ENCODE data around the gene KRTAP12-3.

GRCh38 chr21:44681152-44681551 is 23.4 kb downstream of the KRTAP12-3 start:
- TF ChIP-seq PBX2 (CRISPR knock-in tag; IDR thresholded peaks at IDR 0.05; ENCODE audit: low read depth): no peak
- no peak for TF ChIP-seq PBX2 (tag; conservative IDR thresholded peaks at IDR 0.05; ENCODE audit: low read depth)
- no peak for TF ChIP-seq CTCF (IDR thresholded peaks at IDR 0.05 in 2 of 3, conservative IDR thresholded peaks at IDR 0.05 in 1 of 3; ENCODE audit: insufficient read depth in 2 of 3, low read depth in 1 of 3, low read length in 3 of 3)
- no peak for TF ChIP-seq PHF8 (IDR thresholded peaks at IDR 0.05; ENCODE audit: borderline replicate concordance, low read length)
- TF ChIP-seq JUNB (CRISPR knock-in tag; conservative IDR thresholded peaks at IDR 0.05): no peak
- TF ChIP-seq CBX8 (IDR thresholded peaks at IDR 0.05; ENCODE audit: borderline replicate concordance, extremely low read depth, low read depth, low read length, poor library complexity, severe bottlenecking): no peak
- no peak for TF ChIP-seq POLR2AphosphoS5 (IDR thresholded peaks at IDR 0.05; ENCODE audit: control insufficient read depth, insufficient read depth, low read depth, low read length)
- no peak for TF ChIP-seq CHD2 (IDR thresholded peaks at IDR 0.05; ENCODE audit: low read depth, low read length)
- no peak for TF ChIP-seq TAF1 (IDR thresholded peaks at IDR 0.05; ENCODE audit: control insufficient read depth, extremely low read depth, insufficient read depth, low read length, severe bottlenecking)
- no peak for TF ChIP-seq EP300 (IDR thresholded peaks at IDR 0.05; ENCODE audit: low read length)
- no peak for TF ChIP-seq TEAD2 (tag; IDR thresholded peaks at IDR 0.05)
- no peak for TF ChIP-seq TEAD1 (CRISPR knock-in tag; IDR thresholded peaks at IDR 0.05)
